ENCODE data around the gene H6PD. TPM values are rescaled to one million over a fixed set of nuclear protein-coding genes. Genes with fewer than 3 reads are reported as not detected.
A peak's percentile ranks its signal among the peaks of the same experiment; 100 is the strongest.

Gene H6PD
- total and polyA plus RNA-seq, 2 donors from 2014 or later: 5.7 to 64.3 TPM

- Histone ChIP-seq H3K4me3 (ENCODE audit: low read length in 3 of 3) (no peak overlapping the region), H3K36me3 (ENCODE audit: control insufficient read depth in 2 of 3, insufficient read depth in 3 of 3, low read length in 3 of 3) (no peaks in the 10 kb centered on the region), H3K27me3 (ENCODE audit: control insufficient read depth, insufficient read depth, low read length) (peaks cover 5% of the 10 kb centered on the region), H3K27ac (ENCODE audit: low read depth in 2 of 2, low read length in 2 of 2) (no peak overlapping the region), H3K4me1 (ENCODE audit: control insufficient read depth in 2 of 3, insufficient read depth in 2 of 3, low read depth in 1 of 3, low read length in 3 of 3) (no peaks in the 10 kb centered on the region), H3K9me3 (ENCODE audit: control insufficient read depth in 2 of 3, insufficient read depth in 1 of 3, low read length in 3 of 3) (no peaks in the 10 kb centered on the region), H3K9ac (ENCODE audit: low read length in 3 of 3) (no peak overlapping the region)
- DNase-seq (no peak), FAIRE-seq (no peak)
- no peak for TF ChIP-seq CTCF (IDR thresholded peaks at IDR 0.05; ENCODE audit: borderline replicate concordance, extremely low read depth, insufficient read depth)
- intact Hi-C loops (cut with DNase I): no loop called here
Observed at GRCh38 chr1:9187004-9187403, 47.6 kb upstream of the H6PD start.

- H3K4me1 ChIP-seq (ENCODE audit: control insufficient read depth in 2 of 3, insufficient read depth in 2 of 3, low read depth in 1 of 3, low read length in 3 of 3): no peaks in the 10 kb centered on the region
- no peaks in the 10 kb centered on the region for H3K27me3 ChIP-seq (ENCODE audit: control insufficient read depth, insufficient read depth, low read length)
- H3K9me3 ChIP-seq (ENCODE audit: control insufficient read depth in 2 of 3, insufficient read depth in 1 of 3, low read length in 3 of 3): no peaks in the 10 kb centered on the region
- no peak overlapping the region for H3K27ac ChIP-seq (ENCODE audit: low read depth in 2 of 2, low read length in 2 of 2)
- no peak overlapping the region for H3K4me3 ChIP-seq (ENCODE audit: low read length in 3 of 3)
- intact Hi-C loops (cut with DNase I): no loop called here
- TF ChIP-seq CTCF (IDR thresholded peaks at IDR 0.05; ENCODE audit: borderline replicate concordance, extremely low read depth, insufficient read depth): no peak
- H3K9ac ChIP-seq (ENCODE audit: low read length in 3 of 3): no peak overlapping the region
- H3K36me3 ChIP-seq (ENCODE audit: control insufficient read depth in 2 of 3, insufficient read depth in 3 of 3, low read length in 3 of 3): no peaks in the 10 kb centered on the region
- DNase-seq (no peak), FAIRE-seq (no peak)
Observed at GRCh38 chr1:9190234-9190633, 44.3 kb upstream of the H6PD start.

- H3K4me3 ChIP-seq (ENCODE audit: low read length in 3 of 3): no peak overlapping the region
- no peaks in the 10 kb centered on the region for H3K9me3 ChIP-seq (ENCODE audit: control insufficient read depth in 2 of 3, insufficient read depth in 1 of 3, low read length in 3 of 3)
- no peaks in the 10 kb centered on the region for H3K36me3 ChIP-seq (ENCODE audit: control insufficient read depth in 2 of 3, insufficient read depth in 3 of 3, low read length in 3 of 3)
- H3K27ac ChIP-seq (ENCODE audit: low read depth in 2 of 2, low read length in 2 of 2): no peak overlapping the region
- FAIRE-seq (no peak), DNase-seq (peak in 1 of 5 donors; percentile 29)
- no peaks in the 10 kb centered on the region for H3K4me1 ChIP-seq (ENCODE audit: control insufficient read depth in 2 of 3, insufficient read depth in 2 of 3, low read depth in 1 of 3, low read length in 3 of 3)
- no peak for TF ChIP-seq CTCF (IDR thresholded peaks at IDR 0.05; ENCODE audit: borderline replicate concordance, extremely low read depth, insufficient read depth)
- intact Hi-C loops (cut with DNase I): no loop called here
- H3K27me3 ChIP-seq (ENCODE audit: control insufficient read depth, insufficient read depth, low read length): no peaks in the 10 kb centered on the region
- no peak overlapping the region for H3K9ac ChIP-seq (ENCODE audit: low read length in 3 of 3)
Observed at GRCh38 chr1:9191231-9191630, 43.3 kb upstream of the H6PD start.

- no peak overlapping the region for H3K9ac ChIP-seq (ENCODE audit: low read length in 3 of 3)
- FAIRE-seq: no peak
- peaks cover 0 to 5% (median 3%) of the 10 kb centered on the region in 3 donors for H3K4me1 ChIP-seq (ENCODE audit: control insufficient read depth in 2 of 3, insufficient read depth in 2 of 3, low read depth in 1 of 3, low read length in 3 of 3)
- no peak overlapping the region for H3K27ac ChIP-seq (ENCODE audit: low read depth in 2 of 2, low read length in 2 of 2)
- intact Hi-C loops (cut with DNase I): no loop called here
- H3K27me3 ChIP-seq (ENCODE audit: control insufficient read depth, insufficient read depth, low read length): peaks cover 2% of the 10 kb centered on the region
- no peaks in the 10 kb centered on the region for H3K9me3 ChIP-seq (ENCODE audit: control insufficient read depth in 2 of 3, insufficient read depth in 1 of 3, low read length in 3 of 3)
- TF ChIP-seq CTCF (IDR thresholded peaks at IDR 0.05; ENCODE audit: borderline replicate concordance, extremely low read depth, insufficient read depth): no peak
- no peaks in the 10 kb centered on the region for H3K36me3 ChIP-seq (ENCODE audit: control insufficient read depth in 2 of 3, insufficient read depth in 3 of 3, low read length in 3 of 3)
- peak in 1 of 5 donors; percentile 39 for DNase-seq
- no peak overlapping the region for H3K4me3 ChIP-seq (ENCODE audit: low read length in 3 of 3)
Observed at GRCh38 chr1:9192578-9193232, 41.9 kb upstream of the H6PD start.
